RWPE1 (cell line): ENCODE measurements around the gene IRF9.

Source experiments
- CTCF ChIA-PET: fragments of 350-600 bp; sonication (Branson Sonifier 250); formaldehyde crosslinking; extraction: SDS; loops from one replicate; lab custom pipeline; 2021; lab: Yijun Ruan, JAX
- POLR2A ChIA-PET: fragments of 400-600 bp; formaldehyde crosslinking; extraction: SDS; loops from one replicate; lab custom pipeline; 2020; ENCODE audit warnings: antibody characterized with exemption; ENCODE audit not compliant: low non-redundant PET; lab: Yijun Ruan, JAX
- DNase-seq: peaks from one replicate; pipeline ENCODE4 v3.0.0; 2012; ENCODE audit warnings: low spot score
- H3K27ac ChIP-seq: fragments of 450-650 bp; 2 replicates; pipeline ENCODE4 v1.5.1; 2017
- TF ChIP-seq, protein P1 (sequence below): fragments of 450-650 bp; conservative IDR thresholded peaks from 2 replicates; pipeline ENCODE4 v1.5.1; 2017; ENCODE audit warnings: low read depth, mild to moderate bottlenecking

Gene IRF9

GRCh38 chr14:24206260-24207103, 45.4 kb downstream of the IRF9 start:
- ChIA-PET CTCF (no interaction called here), POLR2A (no interaction called here)
- TF ChIP-seq, protein P1, sequence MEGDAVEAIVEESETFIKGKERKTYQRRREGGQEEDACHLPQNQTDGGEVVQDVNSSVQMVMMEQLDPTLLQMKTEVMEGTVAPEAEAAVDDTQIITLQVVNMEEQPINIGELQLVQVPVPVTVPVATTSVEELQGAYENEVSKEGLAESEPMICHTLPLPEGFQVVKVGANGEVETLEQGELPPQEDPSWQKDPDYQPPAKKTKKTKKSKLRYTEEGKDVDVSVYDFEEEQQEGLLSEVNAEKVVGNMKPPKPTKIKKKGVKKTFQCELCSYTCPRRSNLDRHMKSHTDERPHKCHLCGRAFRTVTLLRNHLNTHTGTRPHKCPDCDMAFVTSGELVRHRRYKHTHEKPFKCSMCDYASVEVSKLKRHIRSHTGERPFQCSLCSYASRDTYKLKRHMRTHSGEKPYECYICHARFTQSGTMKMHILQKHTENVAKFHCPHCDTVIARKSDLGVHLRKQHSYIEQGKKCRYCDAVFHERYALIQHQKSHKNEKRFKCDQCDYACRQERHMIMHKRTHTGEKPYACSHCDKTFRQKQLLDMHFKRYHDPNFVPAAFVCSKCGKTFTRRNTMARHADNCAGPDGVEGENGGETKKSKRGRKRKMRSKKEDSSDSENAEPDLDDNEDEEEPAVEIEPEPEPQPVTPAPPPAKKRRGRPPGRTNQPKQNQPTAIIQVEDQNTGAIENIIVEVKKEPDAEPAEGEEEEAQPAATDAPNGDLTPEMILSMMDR: no peak
- no peak for DNase-seq
- H3K27ac ChIP-seq: no peak overlapping the region

DNA sequence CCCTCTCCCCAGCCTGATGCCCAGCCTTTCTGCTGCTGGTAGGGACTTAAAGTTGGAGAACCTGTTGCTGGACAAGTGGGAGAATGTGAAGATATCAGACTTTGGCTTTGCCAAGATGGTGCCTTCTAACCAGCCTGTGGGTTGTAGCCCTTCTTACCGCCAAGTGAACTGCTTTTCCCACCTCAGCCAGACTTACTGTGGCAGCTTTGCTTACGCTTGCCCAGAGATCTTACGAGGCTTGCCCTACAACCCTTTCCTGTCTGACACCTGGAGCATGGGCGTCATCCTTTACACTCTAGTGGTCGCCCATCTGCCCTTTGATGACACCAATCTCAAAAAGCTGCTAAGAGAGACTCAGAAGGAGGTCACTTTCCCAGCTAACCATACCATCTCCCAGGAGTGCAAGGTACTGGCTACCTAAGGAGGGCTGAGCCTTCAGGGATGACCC, 46.1 kb downstream of the IRF9 start:
- TF ChIP-seq, protein P1: no peak
- ChIA-PET CTCF (no interaction called here), POLR2A (no interaction called here)
- no peak overlapping the region for H3K27ac ChIP-seq
- DNase-seq: no peak

- TF ChIP-seq, protein P1: no peak
- POLR2A ChIA-PET: no interaction called here
- H3K27ac ChIP-seq: no peak overlapping the region
- CTCF ChIA-PET: no interaction called here
- no peak for DNase-seq
These were observed 46.6 kb downstream of the IRF9 start for GRCh38 chr14:24207625-24208024.

GRCh38 chr14:24211311-24211710, 50.2 kb downstream of the IRF9 start:
- DNase-seq: no peak
- POLR2A ChIA-PET: no interaction called here
- CTCF ChIA-PET: no interaction called here
- TF ChIP-seq, protein P1: no peak
- 0 out of 2 replicates have a peak overlapping the region, but pooled peaks have one; percentile 2 for H3K27ac ChIP-seq

- DNase-seq: peak; percentile 97
- ChIA-PET CTCF (interaction anchor here (1.4 kb wide), 1 partner anchor 18 kb away, joined by 4 read pairs; the partner anchor contains the start of gene TM9SF1), POLR2A (no interaction called here)
- peak within 1 kb of the TSS; percentile 96 for H3K27ac ChIP-seq
- TF ChIP-seq, protein P1: no peak
These were observed 52.1 kb downstream of the IRF9 start, which contains the start of gene CHMP4A for GRCh38 chr14:24212924-24213865. CHMP4A (minus strand) TSS chr14:24213488; CDS start chr14:24213439, 49 bp downstream.
